ENCODE data around the gene TRMT112. TPM values are rescaled to one million over a fixed set of nuclear protein-coding genes. Genes with fewer than 3 reads are reported as not detected.

Gene TRMT112
- total RNA-seq, 1 donor from 2014 or later, result 149 TPM

GRCh38 chr11:64352099-64352994 lies 35.0 kb upstream of the TRMT112 start:
- peak; percentile 51 for DNase-seq (ENCODE audit: low spot score)
- intact Hi-C loops (cut with DNase I), result no loop called here

GRCh38 chr11:64351136-64351631 lies 33.8 kb upstream of the TRMT112 start:
- DNase-seq (ENCODE audit: low spot score) (peak; percentile 48), ATAC-seq (no peak)
- intact Hi-C loops (cut with DNase I), result no loop called here

More at GRCh38 chr11:64352099-64352994, 35.0 kb upstream of the TRMT112 start:
- no peak for ATAC-seq

- intact Hi-C loops (cut with DNase I), result no loop called here
- ATAC-seq (no peak), DNase-seq (ENCODE audit: low spot score) (no peak)
These were observed 32.0 kb upstream of the TRMT112 start for GRCh38 chr11:64349404-64349803.

GRCh38 chr11:64349025-64349387 lies 31.6 kb upstream of the TRMT112 start:
- intact Hi-C loops (cut with DNase I), result no loop called here
- no peak for DNase-seq (ENCODE audit: low spot score)
- ATAC-seq, result no peak

GRCh38 chr11:64348383-64349024 lies 31.1 kb upstream of the TRMT112 start:
- intact Hi-C loops (cut with DNase I), result no loop called here
- ATAC-seq (no peak), DNase-seq (ENCODE audit: low spot score) (no peak)

- ATAC-seq, result no peak
- intact Hi-C loops (cut with DNase I), result no loop called here
These were observed 30.0 kb upstream of the TRMT112 start for GRCh38 chr11:64347193-64347867.

GRCh38 chr11:64344787-64345186 lies 27.4 kb upstream of the TRMT112 start:
- DNase-seq (ENCODE audit: low spot score) (no peak), ATAC-seq (no peak)
- intact Hi-C loops (cut with DNase I), result no loop called here

More at GRCh38 chr11:64347193-64347867, 30.0 kb upstream of the TRMT112 start:
- no peak for DNase-seq (ENCODE audit: low spot score)

- ATAC-seq, result no peak
- intact Hi-C loops (cut with DNase I), result no loop called here
- DNase-seq (ENCODE audit: low spot score), result no peak
These were observed 26.6 kb upstream of the TRMT112 start for GRCh38 chr11:64343767-64344559.

- intact Hi-C loops (cut with DNase I), result no loop called here
- ATAC-seq (peak; percentile 3), DNase-seq (ENCODE audit: low spot score) (no peak)
These were observed 25.7 kb upstream of the TRMT112 start for GRCh38 chr11:64342869-64343745.

GRCh38 chr11:64341851-64342791 lies 24.8 kb upstream of the TRMT112 start:
- intact Hi-C loops (cut with DNase I), result no loop called here
- peak; percentile 89 for ATAC-seq
- peak; percentile 94 for DNase-seq (ENCODE audit: low spot score)

- ATAC-seq, result no peak
- no peak for DNase-seq (ENCODE audit: low spot score)
- intact Hi-C loops (cut with DNase I), result no loop called here
These were observed 24.1 kb upstream of the TRMT112 start for GRCh38 chr11:64341429-64341828.

- ATAC-seq (peak; percentile 3), DNase-seq (ENCODE audit: low spot score) (peak; percentile 78)
- intact Hi-C loops (cut with DNase I), result no loop called here
These were observed 23.4 kb upstream of the TRMT112 start for GRCh38 chr11:64340671-64341335.

GRCh38 chr11:64339754-64340408 lies 22.5 kb upstream of the TRMT112 start, which contains the start of gene CCDC88B:
CCDC88B (plus strand) TSS chr11:64340204; CDS start chr11:64340267, 63 bp downstream.
- DNase-seq (ENCODE audit: low spot score), result no peak
- intact Hi-C loops (cut with DNase I), result no loop called here
- peak; percentile 37 for ATAC-seq

- DNase-seq (ENCODE audit: low spot score), result no peak
These were observed 21.9 kb upstream of the TRMT112 start for GRCh38 chr11:64339286-64339685.

GRCh38 chr11:64338716-64339115 lies 21.4 kb upstream of the TRMT112 start:
- DNase-seq (ENCODE audit: low spot score) (no peak), ATAC-seq (no peak)
- intact Hi-C loops (cut with DNase I), result no loop called here

More at GRCh38 chr11:64339286-64339685, 21.9 kb upstream of the TRMT112 start:
- no peak for ATAC-seq
- intact Hi-C loops (cut with DNase I), result no loop called here
